Naive thymus-derived CD4-positive, alpha-beta T cell (primary cell): ENCODE measurements around the gene OTUD1. TPM values are rescaled to one million over a fixed set of nuclear protein-coding genes. Genes with fewer than 3 reads are reported as not detected.

Experiments
- ATAC-seq: fragments of 150-1000 bp; cut with Tn5 transposase; 2 replicates; pipeline ENCODE4 v1.10.0; 2021; ENCODE audit warnings: mild to moderate bottlenecking, moderate library complexity
- CTCF ChIA-PET: fragments of 350-600 bp; sonication (Branson Sonifier 250); formaldehyde crosslinking; loops from one replicate; lab custom pipeline; 2021; ENCODE audit warnings: antibody characterized with exemption; lab: Charles Lee
- POLR2A ChIA-PET: fragments of 350-600 bp; sonication (Branson Sonifier 250); formaldehyde crosslinking; loops from one replicate; lab custom pipeline; 2021; ENCODE audit warnings: antibody characterized with exemption, inconsistent platforms; lab: Charles Lee
- DNase-seq, 9 donors: peaks; one replicate each; pipeline versions ENCODE4 v3.0.0 to v3.0.0-alpha.2; 2020 to 2022; ENCODE audit warnings: mixed read lengths in 1 of 9
- H3K27ac ChIP-seq: one replicate; pipeline ENCODE4 v1.7.0; 2013; ENCODE audit warnings: mild to moderate bottlenecking, low read depth, low read length, moderate library complexity
- H3K27me3 ChIP-seq, 2 donors: one replicate each; pipeline ENCODE4 v1.7.0; 2013; ENCODE audit warnings: low read length in 2 of 2, mild to moderate bottlenecking in 2 of 2, moderate library complexity in 2 of 2; ENCODE audit not compliant: control insufficient read depth in 2 of 2, insufficient read depth in 2 of 2
- H3K36me3 ChIP-seq, 3 experiments: 1 replicate in 2 of 3; 2 replicates in 1 of 3; pipeline ENCODE4 v1.7.0; 2013; ENCODE audit warnings: low read length in 3 of 3, mild to moderate bottlenecking in 3 of 3, moderate library complexity in 1 of 3; ENCODE audit not compliant: insufficient read depth in 3 of 3, control insufficient read depth in 2 of 3
- H3K4me1 ChIP-seq, 2 donors: one replicate each; pipeline ENCODE4 v1.7.0; 2013; ENCODE audit warnings: low read length in 2 of 2, mild to moderate bottlenecking in 2 of 2, moderate library complexity in 1 of 2; ENCODE audit not compliant: control insufficient read depth in 2 of 2, insufficient read depth in 2 of 2
- H3K4me3 ChIP-seq: 2 replicates; pipeline ENCODE4 v1.7.0; 2013; ENCODE audit warnings: mild to moderate bottlenecking, low read length
- H3K9me3 ChIP-seq, 3 experiments: 1 replicate in 2 of 3; 2 replicates in 1 of 3; pipeline ENCODE4 v1.7.0; 2013; ENCODE audit warnings: low read length in 3 of 3; ENCODE audit not compliant: control insufficient read depth in 2 of 3
- H3K27ac Mint-ChIP-seq, 9 donors: one replicate each; pipeline ENCODE4 v1.8.0; 2020 to 2022; ENCODE audit warnings: mixed read lengths in 9 of 9, mild to moderate bottlenecking in 8 of 9, moderate library complexity in 5 of 9, inconsistent platforms in 2 of 9
- H3K27me3 Mint-ChIP-seq, 5 donors: one replicate each; pipeline ENCODE4 v1.8.0; 2021 to 2022; ENCODE audit warnings: mixed read lengths in 5 of 5, mild to moderate bottlenecking in 1 of 5
- H3K36me3 Mint-ChIP-seq, 5 donors: one replicate each; pipeline ENCODE4 v1.8.0; 2020 to 2022; ENCODE audit warnings: mixed read lengths in 5 of 5, mild to moderate bottlenecking in 3 of 5, inconsistent platforms in 1 of 5
- H3K4me1 Mint-ChIP-seq, 7 donors: one replicate each; pipeline ENCODE4 v1.8.0; 2020 to 2022; ENCODE audit warnings: mixed read lengths in 7 of 7, mild to moderate bottlenecking in 3 of 7, inconsistent platforms in 1 of 7
- H3K4me3 Mint-ChIP-seq, 10 donors: one replicate each; pipeline ENCODE4 v1.8.0; 2020 to 2022; ENCODE audit warnings: mild to moderate bottlenecking in 10 of 10, mixed read lengths in 10 of 10, moderate library complexity in 6 of 10, inconsistent platforms in 2 of 10
- H3K9me3 Mint-ChIP-seq, 11 donors: one replicate each; pipeline ENCODE4 v1.8.0; 2020 to 2022; ENCODE audit warnings: mixed read lengths in 11 of 11, mild to moderate bottlenecking in 4 of 11, inconsistent platforms in 1 of 11, moderate library complexity in 1 of 11
- intact Hi-C, 2 donors: fragments of 100-400 bp; cut with micrococcal nuclease; formaldehyde crosslinking; loops; one replicate each; pipeline ENCODE4 v1.15.1; 2023
- polyA plus RNA-seq, 2 donors: library from polyadenylated mRNA; unstranded; fragments of 300-500 nt; fragmentation: Illumina TruSeq; gene quantifications; one replicate each; pipeline ENCODE4 v1.2.3, GENCODE V29; 2021
- total RNA-seq, 6 experiments: library from RNA in 5 of 6; stranded (reverse) in 5 of 6; gene quantifications; 1 replicate in 5 of 6; 2 replicates in 1 of 6; pipeline ENCODE4 v1.2.3 and lab custom pipeline; 2021 to 2026

Gene OTUD1
- total and polyA plus RNA-seq, 7 experiments from 2014 or later, result 8.1 to 118 (median 40.7) TPM

DNA sequence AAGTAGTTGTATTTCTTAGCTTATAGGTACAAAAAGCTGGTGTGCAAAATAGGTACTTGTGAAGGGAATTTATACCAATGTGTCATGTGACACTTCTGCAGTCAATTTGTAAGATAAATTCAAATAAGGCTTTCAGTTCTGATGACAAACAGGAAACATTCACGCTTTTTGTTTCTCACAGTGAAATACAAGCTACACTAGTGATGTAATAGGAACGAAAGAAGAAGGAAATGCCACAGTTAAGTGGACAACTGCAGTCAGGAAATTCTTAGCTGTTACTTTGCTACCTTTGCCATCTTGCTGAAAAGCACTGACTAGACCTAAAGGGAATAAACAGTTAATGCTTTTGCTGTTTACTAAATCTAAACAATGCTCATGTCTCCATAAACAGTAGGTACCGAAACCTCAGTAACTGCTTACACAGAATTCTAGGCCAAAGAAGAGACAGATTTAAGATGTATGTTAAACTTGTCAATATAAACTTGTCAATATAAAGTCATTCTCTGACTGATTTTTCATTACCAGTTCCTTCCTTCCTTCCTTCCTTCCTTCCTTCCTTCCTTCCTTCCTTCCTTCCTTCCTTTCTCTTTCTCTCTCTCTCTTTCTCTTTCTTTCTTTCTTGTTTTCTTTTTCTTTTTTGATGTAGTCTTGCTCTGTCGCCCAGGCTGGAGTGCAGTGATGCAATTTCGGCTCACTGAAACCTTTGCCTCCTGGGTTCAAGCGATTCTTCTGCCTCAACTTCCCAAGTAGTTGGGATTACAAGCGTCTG lies 10.1 kb downstream of the OTUD1 start:
- intact Hi-C loops, result loop anchor here (1.0 to 10.0 kb wide), 3 partner anchors 9 to 1176 kb away; no protein-coding TSS in a partner anchor
- Histone ChIP-seq H3K36me3 (no peaks in the 10 kb centered on the region), H3K4me1 (peaks cover 0 to 6% of the 10 kb centered on the region in 2 donors), H3K27ac (no peak overlapping the region), H3K9me3 (no peaks in the 10 kb centered on the region), H3K4me3 (no peak overlapping the region), H3K27me3 (no peaks in the 10 kb centered on the region)
- peak in 7 of 9 donors; percentile 12 to 56 (median 33) for DNase-seq
- peak overlapping the region; percentile 71 to 91 (median 83) for H3K27ac Mint-ChIP-seq
- ChIA-PET POLR2A (interaction anchor here (2.6 kb wide), 1 partner anchor 11 kb away, joined by 7 read pairs; the partner anchor contains the start of gene OTUD1), CTCF (no interaction called here)
- H3K4me1 Mint-ChIP-seq, result peaks cover 20 to 43% (median 36%) of the 10 kb centered on the region in 7 donors
- peak overlapping the region in 5 of 10 donors; percentile 4 to 65 (median 43) for H3K4me3 Mint-ChIP-seq
- H3K27me3 Mint-ChIP-seq, result no peaks in the 10 kb centered on the region
- H3K36me3 Mint-ChIP-seq, result peaks cover 0 to 13% (median 11%) of the 10 kb centered on the region in 5 donors
- peak; percentile 71 for ATAC-seq
- H3K9me3 Mint-ChIP-seq, result no peaks in the 10 kb centered on the region

DNA sequence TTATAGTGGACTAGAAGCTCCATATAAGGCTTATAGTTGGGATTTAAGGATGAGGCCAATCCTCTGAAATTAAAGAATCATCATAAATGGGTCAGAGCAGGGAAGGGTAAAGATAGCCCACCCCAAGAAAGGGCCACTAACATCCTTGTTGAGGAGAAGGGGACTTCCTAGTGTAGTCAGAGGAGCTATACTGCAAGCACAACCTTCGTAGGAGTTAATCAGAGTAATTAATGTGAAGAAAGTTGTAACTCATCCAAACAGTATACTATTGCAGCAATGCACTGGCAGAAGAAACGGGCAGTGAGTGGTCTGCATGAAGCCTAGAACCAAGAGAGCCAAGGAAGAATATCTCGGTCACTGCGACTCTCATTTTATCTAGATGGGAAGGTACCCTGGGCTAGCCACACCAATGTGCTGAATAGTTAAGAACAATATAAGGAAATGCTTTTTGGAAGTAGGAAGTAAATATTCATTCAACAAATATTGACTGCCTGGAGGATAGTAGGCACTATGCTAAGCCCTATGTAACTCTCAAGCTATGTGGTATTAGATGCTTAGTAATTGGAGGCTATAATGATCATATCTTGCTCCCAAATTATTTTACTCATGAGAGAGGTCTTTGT lies 13.3 kb downstream of the OTUD1 start:
- H3K9me3 Mint-ChIP-seq, result no peaks in the 10 kb centered on the region
- intact Hi-C loops, result no loop called here
- no peak overlapping the region for H3K27ac ChIP-seq
- H3K4me3 Mint-ChIP-seq, result no peak overlapping the region
- no peaks in the 10 kb centered on the region for H3K36me3 ChIP-seq
- H3K36me3 Mint-ChIP-seq, result peaks cover 0 to 6% (median 1%) of the 10 kb centered on the region in 5 donors
- peak overlapping the region in 1 of 9 donors; percentile 43 for H3K27ac Mint-ChIP-seq
- CTCF ChIA-PET, result interaction anchor here (1.4 kb wide), 1 partner anchor 137 kb away, joined by 3 read pairs; no protein-coding TSS in a partner anchor
- peaks cover 16 to 24% (median 22%) of the 10 kb centered on the region in 7 donors for H3K4me1 Mint-ChIP-seq
- H3K4me3 ChIP-seq, result no peak overlapping the region
- H3K9me3 ChIP-seq, result no peaks in the 10 kb centered on the region
- ATAC-seq (peak; percentile 6), DNase-seq (no peak)
- H3K27me3 Mint-ChIP-seq, result no peaks in the 10 kb centered on the region
- H3K4me1 ChIP-seq, result peaks cover 0 to 6% of the 10 kb centered on the region in 2 donors
- POLR2A ChIA-PET, result interaction anchor here (0.6 to 1.7 kb wide), 5 partner anchors 9 to 1619 kb away, joined by 3 to 6 read pairs (median 3); no protein-coding TSS in a partner anchor
- H3K27me3 ChIP-seq, result no peaks in the 10 kb centered on the region

DNA sequence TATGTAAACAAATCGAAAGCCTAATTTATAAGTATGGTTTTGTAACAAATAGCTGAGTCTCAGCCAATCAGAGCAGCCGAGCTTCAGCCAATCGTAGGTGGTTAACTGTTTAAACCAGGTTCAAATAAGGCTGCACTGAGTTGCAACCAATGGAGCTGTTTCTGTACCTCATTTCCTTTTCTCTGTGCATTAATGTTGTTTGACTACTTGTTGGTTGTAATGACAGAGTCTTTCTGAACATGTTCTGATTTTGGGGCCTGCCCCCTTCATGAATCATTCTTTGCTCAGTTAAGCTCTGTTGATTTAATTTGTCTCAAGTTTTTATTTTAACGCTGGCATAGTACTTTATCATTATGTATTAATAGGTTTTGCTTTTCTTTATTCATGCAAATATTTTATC lies 14.6 kb downstream of the OTUD1 start:
- intact Hi-C loops, result no loop called here
- Mint-ChIP-seq H3K36me3 (peaks cover 0 to 4% (median 0%) of the 10 kb centered on the region in 5 donors), H3K27ac (no peak overlapping the region), H3K4me1 (peaks cover 12 to 17% (median 14%) of the 10 kb centered on the region in 7 donors), H3K9me3 (no peaks in the 10 kb centered on the region), H3K4me3 (no peak overlapping the region), H3K27me3 (no peaks in the 10 kb centered on the region)
- H3K27me3 ChIP-seq, result no peaks in the 10 kb centered on the region
- ATAC-seq, result no peak
- H3K4me3 ChIP-seq, result no peak overlapping the region
- ChIA-PET CTCF (interaction anchor here (0.5 to 1.4 kb wide), 4 partner anchors 63 to 244 kb away, joined by 3 read pairs; no protein-coding TSS in a partner anchor), POLR2A (interaction anchor here (1.7 kb wide), 1 partner anchor 14 kb away, joined by 6 read pairs; no protein-coding TSS in a partner anchor)
- no peaks in the 10 kb centered on the region for H3K9me3 ChIP-seq
- no peaks in the 10 kb centered on the region for H3K36me3 ChIP-seq
- peaks cover 0 to 5% of the 10 kb centered on the region in 2 donors for H3K4me1 ChIP-seq
- DNase-seq, result no peak
- H3K27ac ChIP-seq, result no peak overlapping the region

DNA sequence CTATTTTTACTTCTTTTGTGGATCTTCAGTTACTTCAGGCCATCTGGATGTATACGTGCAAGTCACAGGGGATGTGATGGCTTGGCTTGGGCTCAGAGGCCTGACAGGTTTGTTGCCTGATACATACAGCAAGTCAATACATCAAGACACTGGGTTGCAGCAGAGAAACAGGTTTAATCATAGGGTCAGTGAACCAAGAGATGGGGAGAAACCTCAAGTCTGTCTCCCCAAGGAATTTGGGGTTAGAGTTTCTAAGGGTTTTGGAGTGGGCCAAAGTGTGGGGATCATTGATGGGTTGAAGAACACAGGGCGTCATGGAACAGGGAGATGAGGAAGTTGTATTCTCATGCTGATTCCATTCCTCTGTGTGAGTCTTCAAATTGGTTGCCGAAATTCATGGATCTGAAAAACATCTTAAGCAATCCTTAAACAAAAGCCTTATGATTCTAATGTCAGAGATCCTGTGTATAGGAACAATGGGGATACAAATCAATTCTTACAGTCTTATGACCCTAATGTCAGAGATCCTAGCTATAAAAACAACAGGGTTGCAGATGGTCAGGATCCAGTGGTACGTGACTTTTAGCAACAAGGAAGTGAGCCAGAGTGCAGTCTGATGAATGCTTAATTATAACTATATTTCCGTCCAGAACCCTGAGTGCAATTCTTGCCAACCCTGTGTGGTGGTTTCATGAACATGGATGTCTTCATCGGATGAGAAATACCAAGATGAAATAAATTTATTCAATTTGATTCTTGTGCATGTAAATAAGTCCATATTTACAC lies 18.9 kb downstream of the OTUD1 start:
- peaks cover 0 to 4% (median 0%) of the 10 kb centered on the region in 5 donors for H3K27me3 Mint-ChIP-seq
- H3K4me1 ChIP-seq, result no peaks in the 10 kb centered on the region
- ATAC-seq (no peak), DNase-seq (no peak)
- no peak overlapping the region for H3K4me3 Mint-ChIP-seq
- H3K27me3 ChIP-seq, result no peaks in the 10 kb centered on the region
- no peak overlapping the region for H3K27ac ChIP-seq
- H3K36me3 Mint-ChIP-seq, result no peaks in the 10 kb centered on the region
- H3K9me3 Mint-ChIP-seq, result no peaks in the 10 kb centered on the region
- H3K4me1 Mint-ChIP-seq, result peaks cover 2 to 10% (median 8%) of the 10 kb centered on the region in 7 donors
- H3K9me3 ChIP-seq, result no peaks in the 10 kb centered on the region
- H3K27ac Mint-ChIP-seq, result no peak overlapping the region
- no peak overlapping the region for H3K4me3 ChIP-seq
- CTCF ChIA-PET, result no interaction called here
- no peaks in the 10 kb centered on the region for H3K36me3 ChIP-seq
- intact Hi-C loops, result no loop called here
- POLR2A ChIA-PET, result no interaction called here

DNA sequence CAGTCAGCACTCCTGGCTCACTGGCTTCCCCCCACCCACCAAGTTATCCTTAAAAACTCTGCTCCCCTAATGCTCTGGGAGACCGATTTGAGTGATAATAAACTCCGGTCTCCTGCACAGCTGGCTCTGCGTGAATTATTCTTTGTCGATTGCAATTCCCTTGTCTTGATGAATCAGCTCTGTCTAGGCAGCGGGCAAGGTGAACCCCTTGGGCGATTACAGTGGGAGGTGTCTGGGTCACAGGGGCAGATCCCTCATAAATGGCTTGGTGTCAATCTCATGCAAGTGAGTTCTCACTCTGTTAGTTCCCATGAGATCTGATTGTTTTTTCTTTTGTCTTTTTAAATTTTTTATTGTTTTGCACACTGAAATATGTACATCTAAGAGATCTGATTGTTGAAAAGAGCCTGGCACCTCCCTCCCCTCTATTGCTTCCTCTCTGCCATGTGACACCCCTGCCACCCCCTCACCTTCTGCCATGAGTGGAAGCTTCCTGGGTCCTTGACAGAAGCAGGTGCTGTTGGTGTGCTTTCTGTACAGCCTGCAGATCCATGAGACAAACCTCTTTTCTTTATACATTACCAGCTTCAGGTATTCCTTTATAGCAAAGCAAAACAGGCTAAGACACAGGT lies 20.5 kb downstream of the OTUD1 start:
- DNase-seq (no peak), ATAC-seq (no peak)
- ChIA-PET POLR2A (no interaction called here), CTCF (no interaction called here)
- H3K36me3 ChIP-seq, result no peaks in the 10 kb centered on the region
- Mint-ChIP-seq H3K4me1 (peaks cover 2 to 10% (median 8%) of the 10 kb centered on the region in 7 donors), H3K9me3 (no peaks in the 10 kb centered on the region), H3K36me3 (no peaks in the 10 kb centered on the region), H3K4me3 (no peak overlapping the region), H3K27ac (no peak overlapping the region), H3K27me3 (peaks cover 0 to 4% (median 0%) of the 10 kb centered on the region in 5 donors)
- H3K27me3 ChIP-seq, result no peaks in the 10 kb centered on the region
- H3K4me1 ChIP-seq, result no peaks in the 10 kb centered on the region
- no peak overlapping the region for H3K4me3 ChIP-seq
- no peaks in the 10 kb centered on the region for H3K9me3 ChIP-seq
- intact Hi-C loops, result no loop called here
- no peak overlapping the region for H3K27ac ChIP-seq

DNA sequence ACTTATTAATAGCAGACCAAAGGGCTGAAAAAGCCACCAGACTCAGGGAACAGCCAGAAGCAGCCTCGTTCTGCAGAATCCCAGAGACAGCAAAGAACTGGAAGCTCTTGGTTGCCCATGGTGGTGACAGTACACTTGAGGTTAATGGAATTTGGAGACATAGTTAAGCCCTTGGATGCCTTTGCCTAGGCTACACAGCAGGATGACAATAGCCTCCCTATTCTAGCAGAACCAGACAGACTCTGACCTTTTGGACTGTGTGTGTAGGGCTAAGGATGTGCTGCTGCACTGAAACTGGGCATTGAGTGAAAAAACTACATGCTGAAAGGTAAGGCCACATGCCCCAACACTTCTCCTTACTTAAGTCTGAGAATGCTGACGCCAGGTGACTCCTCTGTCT lies 22.7 kb downstream of the OTUD1 start:
- H3K4me3 Mint-ChIP-seq, result no peak overlapping the region
- ChIA-PET POLR2A (no interaction called here), CTCF (no interaction called here)
- DNase-seq (no peak), ATAC-seq (no peak)
- H3K27me3 Mint-ChIP-seq, result peaks cover 0 to 7% (median 0%) of the 10 kb centered on the region in 5 donors
- intact Hi-C loops, result no loop called here
- no peaks in the 10 kb centered on the region for H3K36me3 Mint-ChIP-seq
- Histone ChIP-seq H3K4me1 (no peaks in the 10 kb centered on the region), H3K27me3 (no peaks in the 10 kb centered on the region), H3K27ac (no peak overlapping the region), H3K36me3 (no peaks in the 10 kb centered on the region), H3K9me3 (no peaks in the 10 kb centered on the region), H3K4me3 (no peak overlapping the region)
- no peaks in the 10 kb centered on the region for H3K9me3 Mint-ChIP-seq
- no peak overlapping the region for H3K27ac Mint-ChIP-seq
- peaks cover 2 to 10% (median 8%) of the 10 kb centered on the region in 7 donors for H3K4me1 Mint-ChIP-seq
